IMR-90 (cell line): ENCODE results near the gene XPO6.

ENCODE experiments used
- BHLHE40 ChIP-seq: fragments of 150-350 bp; IDR thresholded peaks from 2 replicates; pipeline ENCODE4 v1.6.1; 2016; ENCODE audit warnings: mild to moderate bottlenecking, low read depth, low read length
- CEBPB ChIP-seq: IDR thresholded peaks from 2 replicates; pipeline ENCODE4 v1.6.1; 2012; ENCODE audit warnings: low read depth, low read length, improper control_type of control experiment
- MAFK ChIP-seq: IDR thresholded peaks from 2 replicates; pipeline ENCODE4 v1.6.1; 2012; ENCODE audit warnings: low read depth, low read length, improper control_type of control experiment
- MXI1 ChIP-seq: IDR thresholded peaks from 2 replicates; pipeline ENCODE4 v1.6.1; 2012; ENCODE audit warnings: low read depth, mild to moderate bottlenecking, low read length, moderate library complexity, borderline replicate concordance
- POLR2A ChIP-seq: IDR thresholded peaks from 2 replicates; pipeline ENCODE4 v1.6.1; 2012; ENCODE audit warnings: mild to moderate bottlenecking, low read depth, low read length
- RFX5 ChIP-seq: IDR thresholded peaks from 2 replicates; pipeline ENCODE4 v1.8.0; 2012; ENCODE audit warnings: low read depth, mild to moderate bottlenecking, low read length, moderate library complexity
- SMC3 ChIP-seq: fragments of 150-350 bp; IDR thresholded peaks from 2 replicates; pipeline ENCODE4 v1.6.1; 2016; ENCODE audit warnings: low read depth, mild to moderate bottlenecking, antibody characterized with exemption, low read length, moderate library complexity
- TF ChIP-seq, protein P1 (sequence below): conservative IDR thresholded peaks from 2 replicates; pipeline ENCODE4 v1.5.1; 2012; ENCODE audit warnings: mild to moderate bottlenecking, low read depth, low read length, improper control_type of control experiment
- TF ChIP-seq, protein P2 (sequence below): fragments of 150-350 bp; IDR thresholded peaks from 2 replicates; pipeline ENCODE4 v1.6.1; 2016; ENCODE audit warnings: low read depth, mild to moderate bottlenecking, low read length, moderate library complexity, borderline replicate concordance

DNA sequence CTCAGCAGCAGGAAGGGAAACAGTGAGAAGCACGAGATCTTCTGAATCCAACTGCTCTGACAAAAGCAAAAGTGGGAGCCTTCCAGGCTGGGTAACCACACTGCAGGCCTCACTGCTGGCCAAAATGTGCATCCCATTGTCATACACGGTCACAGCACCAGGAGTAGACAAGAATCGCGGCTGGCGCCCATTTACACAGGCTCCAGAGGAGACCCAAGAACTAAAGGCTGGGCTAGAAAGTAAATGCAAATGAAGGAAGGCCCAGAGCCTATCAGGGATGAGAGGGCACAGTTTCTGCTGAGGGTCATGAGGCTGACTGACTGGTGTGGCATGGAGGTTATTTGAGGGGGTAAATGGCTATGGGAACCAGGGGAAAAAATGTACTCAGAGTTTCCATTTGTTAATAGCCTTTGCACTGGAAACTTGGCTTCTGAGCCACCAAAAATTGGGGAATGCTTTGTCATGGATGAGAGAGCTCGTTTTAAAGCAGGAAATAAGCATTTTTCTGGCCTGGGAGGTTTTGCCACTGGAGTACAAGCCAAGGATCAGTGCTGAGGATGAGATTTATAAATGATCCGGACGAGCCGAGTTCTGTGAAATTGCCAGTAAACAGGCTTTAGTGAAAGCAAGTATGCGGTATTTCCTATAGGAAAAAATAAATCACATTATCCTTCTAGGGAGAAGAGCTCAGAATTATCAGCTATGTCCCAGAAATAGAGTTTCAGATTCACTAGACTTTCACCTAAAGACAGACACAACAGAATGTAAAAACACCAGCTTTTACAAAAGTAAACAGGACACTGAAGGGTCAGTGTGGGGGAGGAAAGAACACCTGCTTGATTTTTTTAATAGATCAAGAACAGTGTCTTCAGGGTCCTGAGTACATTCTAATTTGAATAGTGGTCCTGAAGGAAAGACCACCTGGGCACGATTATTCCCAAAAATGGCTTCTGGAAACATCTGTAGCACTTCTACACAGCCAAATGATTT, 81.4 kb downstream of the XPO6 start:
- TF ChIP-seq, protein P1, sequence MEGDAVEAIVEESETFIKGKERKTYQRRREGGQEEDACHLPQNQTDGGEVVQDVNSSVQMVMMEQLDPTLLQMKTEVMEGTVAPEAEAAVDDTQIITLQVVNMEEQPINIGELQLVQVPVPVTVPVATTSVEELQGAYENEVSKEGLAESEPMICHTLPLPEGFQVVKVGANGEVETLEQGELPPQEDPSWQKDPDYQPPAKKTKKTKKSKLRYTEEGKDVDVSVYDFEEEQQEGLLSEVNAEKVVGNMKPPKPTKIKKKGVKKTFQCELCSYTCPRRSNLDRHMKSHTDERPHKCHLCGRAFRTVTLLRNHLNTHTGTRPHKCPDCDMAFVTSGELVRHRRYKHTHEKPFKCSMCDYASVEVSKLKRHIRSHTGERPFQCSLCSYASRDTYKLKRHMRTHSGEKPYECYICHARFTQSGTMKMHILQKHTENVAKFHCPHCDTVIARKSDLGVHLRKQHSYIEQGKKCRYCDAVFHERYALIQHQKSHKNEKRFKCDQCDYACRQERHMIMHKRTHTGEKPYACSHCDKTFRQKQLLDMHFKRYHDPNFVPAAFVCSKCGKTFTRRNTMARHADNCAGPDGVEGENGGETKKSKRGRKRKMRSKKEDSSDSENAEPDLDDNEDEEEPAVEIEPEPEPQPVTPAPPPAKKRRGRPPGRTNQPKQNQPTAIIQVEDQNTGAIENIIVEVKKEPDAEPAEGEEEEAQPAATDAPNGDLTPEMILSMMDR = no peak
- no peak for TF ChIP-seq POLR2A
- TF ChIP-seq, protein P2, sequence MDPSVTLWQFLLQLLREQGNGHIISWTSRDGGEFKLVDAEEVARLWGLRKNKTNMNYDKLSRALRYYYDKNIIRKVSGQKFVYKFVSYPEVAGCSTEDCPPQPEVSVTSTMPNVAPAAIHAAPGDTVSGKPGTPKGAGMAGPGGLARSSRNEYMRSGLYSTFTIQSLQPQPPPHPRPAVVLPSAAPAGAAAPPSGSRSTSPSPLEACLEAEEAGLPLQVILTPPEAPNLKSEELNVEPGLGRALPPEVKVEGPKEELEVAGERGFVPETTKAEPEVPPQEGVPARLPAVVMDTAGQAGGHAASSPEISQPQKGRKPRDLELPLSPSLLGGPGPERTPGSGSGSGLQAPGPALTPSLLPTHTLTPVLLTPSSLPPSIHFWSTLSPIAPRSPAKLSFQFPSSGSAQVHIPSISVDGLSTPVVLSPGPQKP = no peak
- no peak for TF ChIP-seq SMC3
- no peak for TF ChIP-seq MXI1
- TF ChIP-seq CEBPB = no peak
- no peak for TF ChIP-seq BHLHE40
- TF ChIP-seq MAFK = no peak
- TF ChIP-seq RFX5 = no peak
